IMR-90 (cell line): ENCODE results near the gene GPR157. TPM values are rescaled to one million over a fixed set of nuclear protein-coding genes. Genes with fewer than 3 reads are reported as not detected.

ENCODE experiments used
- ATAC-seq: fragments of 200-7000 bp; cut with Tn5 transposase; 2 replicates; pipeline ENCODE4 v1.9.1; 2020; ENCODE audit warnings: low read depth, mild to moderate bottlenecking, moderate library complexity
- BruUV-seq: library from RNA; stranded (reverse); fragments of 400-500 nt; replicated peaks from 2 replicates; lab custom pipeline; 2021; lab: Mats Ljungman, UMichigan
- CTCF ChIA-PET: fragments of 300-600 bp; formaldehyde crosslinking; extraction: SDS; loops from one replicate; lab custom pipeline; 2021; ENCODE audit warnings: antibody characterized with exemption; lab: Yijun Ruan, JAX
- POLR2A ChIA-PET: fragments of 300-600 bp; sonication (Branson Sonifier 250); formaldehyde crosslinking; loops from one replicate; lab custom pipeline; 2022; ENCODE audit warnings: antibody characterized with exemption; ENCODE audit not compliant: unreplicated experiment; lab: Charles Lee
- DNase-seq: peaks from one replicate; pipeline ENCODE4 v3.0.0; 2013
- H2AFZ ChIP-seq: replicated peaks from 2 replicates; pipeline ENCODE3; 2013; ENCODE audit warnings: low read length, mild to moderate bottlenecking; ENCODE audit not compliant: poor library complexity
- H2AK5ac ChIP-seq: 2 replicates; pipeline ENCODE4 v1.6.1; 2013; ENCODE audit warnings: low read depth, low read length, inconsistent platforms
- H2AK9ac ChIP-seq: replicated peaks from 2 replicates; pipeline ENCODE3; 2013; ENCODE audit warnings: mild to moderate bottlenecking, low read depth, low read length, moderate library complexity; ENCODE audit not compliant: poor library complexity
- H2BK120ac ChIP-seq: 2 replicates; pipeline ENCODE4 v1.6.1; 2013; ENCODE audit warnings: low read depth, low read length, inconsistent platforms
- H2BK15ac ChIP-seq: 3 replicates; pipeline ENCODE4 v1.6.1; 2013; ENCODE audit warnings: low read depth, low read length, inconsistent platforms
- H2BK20ac ChIP-seq: 2 replicates; pipeline ENCODE4 v1.6.1; 2013; ENCODE audit warnings: low read depth, mild to moderate bottlenecking, inconsistent platforms, low read length, moderate library complexity
- H2BK5ac ChIP-seq: 2 replicates; pipeline ENCODE4 v1.6.1; 2013; ENCODE audit warnings: mild to moderate bottlenecking, low read depth, low read length, inconsistent platforms; ENCODE audit not compliant: poor library complexity, severe bottlenecking
- H3K14ac ChIP-seq: replicated peaks from 2 replicates; pipeline ENCODE4 v1.6.1; 2013; ENCODE audit warnings: low read depth, low read length, inconsistent platforms
- H3K18ac ChIP-seq: 2 replicates; pipeline ENCODE4 v1.6.1; 2013; ENCODE audit warnings: low read depth, low read length, control low read depth
- H3K23ac ChIP-seq: 2 replicates; pipeline ENCODE4 v1.6.1; 2013; ENCODE audit warnings: low read depth, low read length, inconsistent platforms
- H3K27ac ChIP-seq: 2 replicates; pipeline ENCODE4 v1.5.1; 2013; ENCODE audit warnings: mild to moderate bottlenecking, control low read depth, low read length; ENCODE audit not compliant: insufficient read depth
- H3K27me3 ChIP-seq: 2 replicates; pipeline ENCODE4 v1.6.1; 2013; ENCODE audit warnings: low read length; ENCODE audit not compliant: control insufficient read depth, insufficient read depth
- H3K36me3 ChIP-seq: 2 replicates; pipeline ENCODE4 v1.6.1; 2013; ENCODE audit warnings: low read length, mixed read lengths; ENCODE audit not compliant: control insufficient read depth, insufficient read depth
- H3K4ac ChIP-seq: 2 replicates; pipeline ENCODE4 v1.6.1; 2013; ENCODE audit warnings: low read depth, low read length, inconsistent platforms
- H3K4me1 ChIP-seq: 2 replicates; pipeline ENCODE4 v1.6.1; 2013; ENCODE audit warnings: low read length, mixed read lengths; ENCODE audit not compliant: control insufficient read depth, insufficient read depth
- H3K4me2 ChIP-seq: 2 replicates; pipeline ENCODE4 v1.6.1; 2013; ENCODE audit warnings: low read depth, mild to moderate bottlenecking, control low read depth, low read length, moderate library complexity
- H3K4me3 ChIP-seq: 2 replicates; pipeline ENCODE4 v1.5.1; 2013; ENCODE audit warnings: low read depth, mild to moderate bottlenecking, control low read depth, low read length, moderate library complexity; ENCODE audit not compliant: insufficient read depth
- H3K56ac ChIP-seq: 2 replicates; pipeline ENCODE4 v1.6.1; 2013; ENCODE audit warnings: low read length, inconsistent platforms; ENCODE audit not compliant: insufficient read depth; ENCODE audit errors: extremely low read depth
- H3K79me1 ChIP-seq, 2 experiments: 2 replicates each; pipeline ENCODE4 v1.6.1; 2013; ENCODE audit warnings: low read length in 2 of 2, inconsistent platforms in 1 of 2, low read depth in 1 of 2
- H3K9ac ChIP-seq: 2 replicates; pipeline ENCODE4 v1.6.1; 2013; ENCODE audit warnings: low read depth, low read length, control low read depth
- H3K9me1 ChIP-seq: 2 replicates; pipeline ENCODE4 v1.6.1; 2013; ENCODE audit warnings: low read length, inconsistent platforms; ENCODE audit not compliant: insufficient read depth
- H3K9me3 ChIP-seq: 2 replicates; pipeline ENCODE4 v1.6.1; 2013; ENCODE audit warnings: low read length; ENCODE audit not compliant: control insufficient read depth, insufficient read depth
- H4K20me1 ChIP-seq: 2 replicates; pipeline ENCODE4 v1.6.1; 2013; ENCODE audit warnings: low read length, inconsistent platforms; ENCODE audit not compliant: insufficient read depth
- H4K5ac ChIP-seq: 2 replicates; pipeline ENCODE4 v1.6.1; 2013; ENCODE audit warnings: mild to moderate bottlenecking, low read depth, low read length, control low read depth
- H4K8ac ChIP-seq, 2 experiments: 2 replicates each; pipeline ENCODE4 v1.6.1; 2013; ENCODE audit warnings: low read depth in 2 of 2, low read length in 2 of 2, control low read depth in 1 of 2, inconsistent platforms in 1 of 2
- H4K91ac ChIP-seq: 2 replicates; pipeline ENCODE4 v1.6.1; 2013; ENCODE audit warnings: low read depth, low read length, inconsistent platforms; ENCODE audit not compliant: insufficient read depth
- BHLHE40 ChIP-seq: fragments of 150-350 bp; IDR thresholded peaks from 2 replicates; pipeline ENCODE4 v1.6.1; 2016; ENCODE audit warnings: mild to moderate bottlenecking, low read depth, low read length
- NFE2L2 ChIP-seq: fragments of 150-350 bp; IDR thresholded peaks from 2 replicates; pipeline ENCODE4 v1.6.1; 2016; ENCODE audit warnings: low read depth, mild to moderate bottlenecking, low read length
- WGBS, 2 experiments: methylation state at CpG; one replicate each; pipeline versions ENCODE4 v1.1.5 to v1.1.7; 2013; ENCODE audit warnings: missing lambda C conversion rate in 2 of 2; ENCODE audit not compliant: insufficient read length in 1 of 2; ENCODE audit errors: extremely low coverage in 2 of 2; 5-methylcytosine and 5-hydroxymethylcytosine counted together
- dilution Hi-C: fragments of 300-500 bp; cut with HindIII; formaldehyde crosslinking; loops from one replicate; pipeline ENCODE4 v1.14.3; 2018; ENCODE audit warnings: low sequenced_read_pairs; ENCODE audit not compliant: unreplicated experiment
- in situ Hi-C: fragments of 300-500 bp; cut with MboI; formaldehyde crosslinking; loops from 3 replicates; pipeline ENCODE4 v1.14.3; 2019; ENCODE audit warnings: low sequenced_read_pairs, inconsistent platforms, mixed read lengths
- intact Hi-C: fragments of 100-400 bp; cut with micrococcal nuclease; formaldehyde crosslinking; loops from 2 replicates; pipeline ENCODE4 v1.10.0; 2022
- polyA plus RNA-seq, 3 experiments: library from polyadenylated mRNA; depleted of rRNA; stranded (reverse); fragments of >200 nt; gene quantifications; 2 replicates each; pipeline ENCODE4 v1.2.3, GENCODE V29; 2012; ENCODE audit warnings: low replicate concordance in 1 of 3
- total RNA-seq: library from RNA; depleted of rRNA; stranded (reverse); fragments of >200 nt; gene quantifications from 2 replicates; pipeline ENCODE4 v1.2.3, GENCODE V29; 2012

The GPR157 gene
- total and polyA plus RNA-seq, 2 of the 4 experiments (the other 2 are of a cell fraction), result 1.8 to 2.7 TPM

- no peak for TF ChIP-seq NFE2L2
- no peak for TF ChIP-seq BHLHE40
- H3K27ac ChIP-seq, result peak overlapping the region; percentile 27; the same call in 1 of the 2 replicates
- no peak overlapping the region for H4K8ac ChIP-seq
- H2AFZ ChIP-seq, result peak overlapping the region; percentile 9
- H3K9me1 ChIP-seq, result no peaks in the 10 kb centered on the region
- no peak overlapping the region for H3K4me3 ChIP-seq
- H2BK5ac ChIP-seq, result peak overlapping the region; percentile 36
- no peak overlapping the region for H3K23ac ChIP-seq
- H3K4ac ChIP-seq, result no peak overlapping the region
- no peak overlapping the region for H4K91ac ChIP-seq
- in situ Hi-C loops, result loop anchor here (10.0 kb wide), 1 partner anchor 56 kb away; the partner anchor contains the start of gene GPR157
- peak overlapping the region; percentile 77; the same call in 1 of the 2 replicates for H3K18ac ChIP-seq
- intact Hi-C loops, result no loop called here
- ChIA-PET CTCF (no interaction called here), POLR2A (no interaction called here)
- DNase-seq, result no peak
- peak overlapping the region; percentile 64; the same call in 1 of the 2 replicates for H4K5ac ChIP-seq
- BruUV-seq, result no TSS peak
- H3K9ac ChIP-seq, result peak overlapping the region; percentile 9; the same call in 1 of the 2 replicates
- H2BK20ac ChIP-seq, result no peak overlapping the region
- peak overlapping the region; percentile 0; the same call in 1 of the 2 replicates for H3K14ac ChIP-seq
- no peaks in the 10 kb centered on the region for H4K20me1 ChIP-seq
- H2AK5ac ChIP-seq, result no peak overlapping the region
- dilution Hi-C loops, result no loop called here
- ATAC-seq, result 0 out of 2 replicates have a peak, but pooled peaks have one; percentile 13
- H3K4me2 ChIP-seq, result peak overlapping the region; percentile 75
- peaks cover 15% of the 10 kb centered on the region for H3K4me1 ChIP-seq
- no peaks in the 10 kb centered on the region for H3K36me3 ChIP-seq
- H3K56ac ChIP-seq, result no peak overlapping the region
- no peak overlapping the region for H2AK9ac ChIP-seq
- no peak overlapping the region for H2BK15ac ChIP-seq
- peaks cover 6% of the 10 kb centered on the region for H3K27me3 ChIP-seq
- no peaks in the 10 kb centered on the region for H3K9me3 ChIP-seq
- peak overlapping the region; percentile 3; the same call in 1 of the 2 replicates for H2BK120ac ChIP-seq
- no CpG with 5 or more reads among the region's 4 CpGs for WGBS, 2 experiments
- no peaks in the 10 kb centered on the region for H3K79me1 ChIP-seq
Measured at GRCh38 chr1:9068981-9069325, 59.9 kb downstream of the GPR157 start.
